A549 (cell line): ENCODE results near the gene TMEM52B.

Experiments used
- CTCF ChIP-seq: fragments of >200 bp; sonication (Bioruptor Twin); formaldehyde crosslinking; IDR thresholded peaks from 3 replicates; pipeline ENCODE4 v1.5.1; 2016
- JUN ChIP-seq, 2 experiments: fragments of >200 bp; sonication (Bioruptor Twin); formaldehyde crosslinking; IDR thresholded peaks; 2 replicates in 1 of 2; 3 replicates in 1 of 2; pipeline ENCODE4 v1.6.1; 2016 to 2017

GRCh38 chr12:10131111-10131690, 47.6 kb upstream of the TMEM52B start:
- TF ChIP-seq CTCF (no peak), JUN (IDR thresholded peaks at IDR 0.05) (no peak)
